ENCODE data around the gene PAM. TPM values are rescaled to one million over a fixed set of nuclear protein-coding genes. Genes with fewer than 3 reads are reported as not detected.

Gene PAM
- total RNA-seq, 1 experiment from 2014 or later, result 60.3 TPM

- Mint-ChIP-seq H3K4me3 (ENCODE audit: unreplicated experiment) (no peak overlapping the region), H3K27me3 (ENCODE audit: insufficient read depth, unreplicated experiment) (no peaks in the 10 kb centered on the region), H3K36me3 (ENCODE audit: insufficient read depth, unreplicated experiment) (peaks cover 16% of the 10 kb centered on the region), H3K9me3 (ENCODE audit: unreplicated experiment) (peaks cover 8% of the 10 kb centered on the region), H3K4me1 (ENCODE audit: insufficient read depth, unreplicated experiment) (no peaks in the 10 kb centered on the region), H3K27ac (ENCODE audit: low read depth, unreplicated experiment) (no peak overlapping the region)
- intact Hi-C loops (cut with micrococcal nuclease), result no loop called here
- no peak for TF ChIP-seq CTCF (IDR thresholded peaks at IDR 0.05; ENCODE audit: unreplicated experiment)
- POLR2A ChIA-PET, result interaction anchor here (0.7 kb wide), 2 partner anchors 9 to 58 kb away, joined by 3 read pairs; no protein-coding TSS in a partner anchor
- DNase-seq (ENCODE audit: unreplicated experiment), result no peak
- BruUV-seq (replicated peaks), result no TSS peak
- CTCF ChIA-PET, result interaction anchor here (0.7 kb wide), 1 partner anchor 289 kb away, joined by 3 read pairs; no protein-coding TSS in a partner anchor
Measured at GRCh38 chr5:102873379-102873932, 118.4 kb downstream of the PAM start.

- no peak overlapping the region for H3K4me3 Mint-ChIP-seq (ENCODE audit: unreplicated experiment)
- H3K27ac Mint-ChIP-seq (ENCODE audit: low read depth, unreplicated experiment), result no peak overlapping the region
- BruUV-seq (replicated peaks), result no TSS peak
- intact Hi-C loops (cut with micrococcal nuclease), result no loop called here
- no peak for DNase-seq (ENCODE audit: unreplicated experiment)
- no peaks in the 10 kb centered on the region for H3K27me3 Mint-ChIP-seq (ENCODE audit: insufficient read depth, unreplicated experiment)
- peaks cover 16% of the 10 kb centered on the region for H3K36me3 Mint-ChIP-seq (ENCODE audit: insufficient read depth, unreplicated experiment)
- TF ChIP-seq CTCF (IDR thresholded peaks at IDR 0.05; ENCODE audit: unreplicated experiment), result no peak
- CTCF ChIA-PET, result interaction anchor here (1.5 kb wide), 1 partner anchor 192 kb away, joined by 4 read pairs; no protein-coding TSS in a partner anchor
- no peaks in the 10 kb centered on the region for H3K4me1 Mint-ChIP-seq (ENCODE audit: insufficient read depth, unreplicated experiment)
- H3K9me3 Mint-ChIP-seq (ENCODE audit: unreplicated experiment), result peaks cover 8% of the 10 kb centered on the region
- POLR2A ChIA-PET, result interaction anchor here (0.7 kb wide), 2 partner anchors 10 to 58 kb away, joined by 3 read pairs; no protein-coding TSS in a partner anchor
Measured at GRCh38 chr5:102874054-102874453, 118.9 kb downstream of the PAM start.

GRCh38 chr5:102875721-102876123 is 120.6 kb downstream of the PAM start:
- BruUV-seq (replicated peaks), result no TSS peak
- ChIA-PET CTCF (interaction anchor here (0.7 kb wide), 1 partner anchor 1925 kb away, joined by 3 read pairs; no protein-coding TSS in a partner anchor), POLR2A (no interaction called here)
- TF ChIP-seq CTCF (IDR thresholded peaks at IDR 0.05; ENCODE audit: unreplicated experiment), result no peak
- Mint-ChIP-seq H3K36me3 (ENCODE audit: insufficient read depth, unreplicated experiment) (peaks cover 10% of the 10 kb centered on the region), H3K4me3 (ENCODE audit: unreplicated experiment) (no peak overlapping the region), H3K9me3 (ENCODE audit: unreplicated experiment) (no peaks in the 10 kb centered on the region), H3K4me1 (ENCODE audit: insufficient read depth, unreplicated experiment) (no peaks in the 10 kb centered on the region), H3K27ac (ENCODE audit: low read depth, unreplicated experiment) (no peak overlapping the region), H3K27me3 (ENCODE audit: insufficient read depth, unreplicated experiment) (no peaks in the 10 kb centered on the region)
- intact Hi-C loops (cut with micrococcal nuclease), result no loop called here
- no peak for DNase-seq (ENCODE audit: unreplicated experiment)

- Mint-ChIP-seq H3K27ac (ENCODE audit: low read depth, unreplicated experiment) (no peak overlapping the region), H3K4me3 (ENCODE audit: unreplicated experiment) (no peak overlapping the region), H3K4me1 (ENCODE audit: insufficient read depth, unreplicated experiment) (no peaks in the 10 kb centered on the region), H3K9me3 (ENCODE audit: unreplicated experiment) (no peaks in the 10 kb centered on the region), H3K27me3 (ENCODE audit: insufficient read depth, unreplicated experiment) (no peaks in the 10 kb centered on the region), H3K36me3 (ENCODE audit: insufficient read depth, unreplicated experiment) (peaks cover 10% of the 10 kb centered on the region)
- no TSS peak for BruUV-seq (replicated peaks)
- TF ChIP-seq CTCF (IDR thresholded peaks at IDR 0.05; ENCODE audit: unreplicated experiment), result no peak
- ChIA-PET CTCF (interaction anchor here (0.5 kb wide), 1 partner anchor 34 kb away, joined by 3 read pairs; no protein-coding TSS in a partner anchor), POLR2A (interaction anchor here (0.8 kb wide), 1 partner anchor 31 kb away, joined by 3 read pairs; no protein-coding TSS in a partner anchor)
- intact Hi-C loops (cut with micrococcal nuclease), result no loop called here
- no peak for DNase-seq (ENCODE audit: unreplicated experiment)
Measured at GRCh38 chr5:102876610-102877009, 121.5 kb downstream of the PAM start.
